HepG2 (cell line): ENCODE data around the gene ATP11A. TPM values are rescaled to one million over a fixed set of nuclear protein-coding genes. Genes with fewer than 3 reads are reported as not detected.

Experiments used
- DNMT1 ChIP-seq: sonication (generic); formaldehyde crosslinking; IDR thresholded peaks from 2 replicates; pipeline ENCODE4 v1.5.1; 2020; ENCODE audit warnings: mild to moderate bottlenecking, missing genetic modification reagents
- FOXK1 ChIP-seq: sonication (generic); formaldehyde crosslinking; IDR thresholded peaks from 2 replicates; pipeline ENCODE4 v1.4.0; 2020; ENCODE audit warnings: low read depth, missing genetic modification reagents, borderline replicate concordance
- FOXM1 ChIP-seq: sonication (generic); formaldehyde crosslinking; IDR thresholded peaks from 2 replicates; pipeline ENCODE4 v1.5.0; 2020; ENCODE audit warnings: missing genetic modification reagents
- HMGA1 ChIP-seq: sonication (generic); formaldehyde crosslinking; conservative IDR thresholded peaks from 2 replicates; pipeline ENCODE4 v1.4.0; 2020; ENCODE audit warnings: missing genetic modification reagents
- JARID2 ChIP-seq: sonication (generic); formaldehyde crosslinking; IDR thresholded peaks from 2 replicates; pipeline ENCODE4 v1.8.1; 2023; ENCODE audit warnings: missing genetic modification reagents, inconsistent platforms; ENCODE audit not compliant: insufficient replicate concordance
- JDP2 ChIP-seq: sonication (generic); formaldehyde crosslinking; IDR thresholded peaks from 2 replicates; pipeline ENCODE4 v1.8.1; 2022; ENCODE audit warnings: missing genetic modification reagents, borderline replicate concordance
- POLR2A ChIP-seq, 2 experiments: IDR thresholded peaks; 2 replicates each; pipeline ENCODE4 v1.6.1; 2011; ENCODE audit warnings: low read depth in 2 of 2, low read length in 2 of 2, mild to moderate bottlenecking in 1 of 2, moderate library complexity in 1 of 2; ENCODE audit not compliant: insufficient read depth in 1 of 2
- PREB ChIP-seq: sonication (generic); formaldehyde crosslinking; IDR thresholded peaks from 2 replicates; pipeline ENCODE4 v1.4.0; 2020; ENCODE audit warnings: missing genetic modification reagents
- REST ChIP-seq, 2 experiments: IDR thresholded peaks; 2 replicates each; pipeline ENCODE4 v1.6.1; 2011 to 2012; ENCODE audit warnings: low read length in 2 of 2, borderline replicate concordance in 1 of 2, low read depth in 1 of 2, mild to moderate bottlenecking in 1 of 2, moderate library complexity in 1 of 2
- SAP130 ChIP-seq: IDR thresholded peaks from 2 replicates; pipeline ENCODE4 v1.6.1; 2016; ENCODE audit warnings: low read depth
- ZC3H4 ChIP-seq: sonication (generic); formaldehyde crosslinking; IDR thresholded peaks from 2 replicates; pipeline ENCODE4 v1.4.0; 2020; ENCODE audit warnings: missing genetic modification reagents, borderline replicate concordance
- ZNF430 ChIP-seq: sonication (generic); formaldehyde crosslinking; IDR thresholded peaks from 2 replicates; pipeline ENCODE4 v1.9.0; 2021; ENCODE audit warnings: mild to moderate bottlenecking, missing genetic modification reagents
- ZNF570 ChIP-seq: sonication (generic); formaldehyde crosslinking; IDR thresholded peaks from 2 replicates; pipeline ENCODE4 v1.4.0; 2020; ENCODE audit warnings: mild to moderate bottlenecking, missing genetic modification reagents, borderline replicate concordance
- ZNF770 ChIP-seq: sonication (generic); formaldehyde crosslinking; IDR thresholded peaks from 2 replicates; pipeline ENCODE4 v1.5.0; 2020; ENCODE audit warnings: mild to moderate bottlenecking, missing genetic modification reagents
- ZNF878 ChIP-seq: sonication (generic); formaldehyde crosslinking; IDR thresholded peaks from 2 replicates; pipeline ENCODE4 v1.8.1; 2023; ENCODE audit warnings: mild to moderate bottlenecking, missing genetic modification reagents, moderate library complexity
- polyA plus RNA-seq, 8 experiments: library from polyadenylated mRNA; depleted of rRNA in 3 of 8; stranded (reverse) in 7 of 8; unstranded in 1 of 8; fragments of >200 nt; fragmentation: Illumina TruSeq in 4 of 8; extraction: Trizol in 4 of 8; gene quantifications; 2 replicates each; pipeline versions ENCODE4 v1.2.1 to v1.2.3, GENCODE V29; 2011 to 2016; ENCODE audit warnings: low read depth in 4 of 8, missing spikeins in 1 of 8, mixed read lengths in 1 of 8; ENCODE audit not compliant: insufficient read depth in 1 of 8
- total RNA-seq, 5 experiments: library from RNA; depleted of rRNA; stranded (reverse); fragments of >200 nt; fragmentation: Illumina TruSeq; extraction: Trizol; gene quantifications; 2 replicates each; pipeline ENCODE4 v1.2.3, GENCODE V29; 2016; ENCODE audit warnings: low read depth in 1 of 5
- TF ChIP-seq, protein P1 (sequence below): sonication (generic); formaldehyde crosslinking; IDR thresholded peaks from 2 replicates; pipeline ENCODE4 v1.4.0; 2020; ENCODE audit warnings: missing genetic modification reagents; ENCODE audit errors: not compliant biosample characterization
- TF ChIP-seq, protein P2 (sequence below): sonication (generic); formaldehyde crosslinking; IDR thresholded peaks from 2 replicates; pipeline ENCODE4 v1.8.1; 2023; ENCODE audit warnings: mild to moderate bottlenecking, moderate library complexity, missing genetic modification reagents
- TF ChIP-seq, protein P3 (sequence below): sonication (generic); formaldehyde crosslinking; IDR thresholded peaks from 2 replicates; pipeline ENCODE4 v1.4.0; 2020; ENCODE audit warnings: mild to moderate bottlenecking, missing genetic modification reagents

Gene ATP11A
- total and polyA plus RNA-seq, 2 of the 13 experiments (the other 11 are each of a cell fraction or from before 2014, with no cell fraction given): 18.4 to 20.1 TPM

GRCh38 chr13:112711528-112712265 is 21.9 kb downstream of the ATP11A start (continued):
- TF ChIP-seq ZNF878 (CRISPR knock-in tag) (no peak), HMGA1 (no peak), REST (IDR thresholded peaks at IDR 0.05; ENCODE audit: borderline replicate concordance in 1 of 2, low read depth in 1 of 2, low read length in 2 of 2) (no peak), ZNF770 (CRISPR knock-in tag) (no peak), JDP2 (CRISPR knock-in tag) (no peak), PREB (no peak), POLR2A (IDR thresholded peaks at IDR 0.05; ENCODE audit: insufficient read depth in 1 of 2, low read depth in 2 of 2, low read length in 2 of 2) (no peak), FOXM1 (CRISPR knock-in tag) (no peak), ZNF570 (CRISPR knock-in tag) (no peak), ZNF430 (CRISPR knock-in tag) (no peak), JARID2 (CRISPR knock-in tag) (no peak), FOXK1 (CRISPR knock-in tag) (no peak), SAP130 (CRISPR knock-in tag) (peak; percentile 63; the same call in 1 of the 2 replicates), ZC3H4 (no peak), DNMT1 (no peak)
- TF ChIP-seq, protein P1, sequence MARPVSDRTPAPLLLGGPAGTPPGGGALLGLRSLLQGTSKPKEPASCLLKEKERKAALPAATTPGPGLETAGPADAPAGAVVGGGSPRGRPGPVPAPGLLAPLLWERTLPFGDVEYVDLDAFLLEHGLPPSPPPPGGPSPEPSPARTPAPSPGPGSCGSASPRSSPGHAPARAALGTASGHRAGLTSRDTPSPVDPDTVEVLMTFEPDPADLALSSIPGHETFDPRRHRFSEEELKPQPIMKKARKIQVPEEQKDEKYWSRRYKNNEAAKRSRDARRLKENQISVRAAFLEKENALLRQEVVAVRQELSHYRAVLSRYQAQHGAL (CRISPR knock-in tag): no peak
- TF ChIP-seq, protein P2, sequence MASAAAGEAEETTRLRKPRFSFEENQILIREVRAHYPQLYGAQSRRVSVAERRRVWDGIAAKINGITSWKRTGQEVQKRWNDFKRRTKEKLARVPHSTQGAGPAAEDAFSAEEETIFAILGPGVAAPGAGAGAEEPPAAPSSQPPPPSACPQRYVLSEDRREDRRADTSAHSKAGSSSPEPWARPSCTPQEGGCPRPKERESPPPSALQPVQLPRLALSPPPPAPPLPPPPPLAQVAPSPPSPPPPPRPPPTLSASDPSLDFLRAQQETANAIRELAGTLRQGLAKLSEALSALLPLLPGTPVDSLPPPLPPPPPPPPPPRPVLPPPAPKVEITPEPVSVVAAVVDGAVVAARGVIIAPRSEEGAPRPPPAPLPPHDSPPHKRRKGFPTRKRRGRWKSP (CRISPR knock-in tag): no peak
- TF ChIP-seq, protein P3, sequence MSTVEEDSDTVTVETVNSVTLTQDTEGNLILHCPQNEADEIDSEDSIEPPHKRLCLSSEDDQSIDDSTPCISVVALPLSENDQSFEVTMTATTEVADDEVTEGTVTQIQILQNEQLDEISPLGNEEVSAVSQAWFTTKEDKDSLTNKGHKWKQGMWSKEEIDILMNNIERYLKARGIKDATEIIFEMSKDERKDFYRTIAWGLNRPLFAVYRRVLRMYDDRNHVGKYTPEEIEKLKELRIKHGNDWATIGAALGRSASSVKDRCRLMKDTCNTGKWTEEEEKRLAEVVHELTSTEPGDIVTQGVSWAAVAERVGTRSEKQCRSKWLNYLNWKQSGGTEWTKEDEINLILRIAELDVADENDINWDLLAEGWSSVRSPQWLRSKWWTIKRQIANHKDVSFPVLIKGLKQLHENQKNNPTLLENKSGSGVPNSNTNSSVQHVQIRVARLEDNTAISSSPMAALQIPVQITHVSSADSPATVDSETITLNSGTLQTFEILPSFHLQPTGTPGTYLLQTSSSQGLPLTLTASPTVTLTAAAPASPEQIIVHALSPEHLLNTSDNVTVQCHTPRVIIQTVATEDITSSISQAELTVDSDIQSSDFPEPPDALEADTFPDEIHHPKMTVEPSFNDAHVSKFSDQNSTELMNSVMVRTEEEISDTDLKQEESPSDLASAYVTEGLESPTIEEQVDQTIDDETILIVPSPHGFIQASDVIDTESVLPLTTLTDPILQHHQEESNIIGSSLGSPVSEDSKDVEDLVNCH (CRISPR knock-in tag): no peak
